Body of pancreas (tissue), 4 donors: ENCODE data around the gene AADACL3. TPM values are rescaled to one million over a fixed set of nuclear protein-coding genes. Genes with fewer than 3 reads are reported as not detected.

Experiments
- ATAC-seq: fragments of 150-250 bp; one replicate; pipeline ENCODE4 v1.9.1; 2016
- DNase-seq, 4 donors: peaks; one replicate each; pipeline ENCODE4 v3.0.0-alpha.2; 2019
- H3K27ac ChIP-seq, 4 donors: fragments of 200-600 bp; sonication (generic); 1 replicate in 3 of 4; 2 replicates in 1 of 4; pipeline versions ENCODE4 v1.5.1 to v1.6.1; 2016 to 2019; ENCODE audit warnings: mild to moderate bottlenecking in 1 of 4, mixed read lengths in 1 of 4, moderate library complexity in 1 of 4
- H3K27me3 ChIP-seq, 2 donors: fragments of 200-600 bp; sonication (generic); one replicate each; pipeline ENCODE4 v1.6.0; 2016; ENCODE audit warnings: mild to moderate bottlenecking in 1 of 2
- H3K36me3 ChIP-seq, 2 donors: fragments of 200-600 bp; sonication (generic); replicated peaks in 1 of 2; 2 replicates each; pipeline ENCODE4 v1.5.1; 2016; ENCODE audit warnings: low read depth in 2 of 2; ENCODE audit not compliant: insufficient read depth in 1 of 2
- H3K4me1 ChIP-seq: fragments of 200-600 bp; sonication (generic); one replicate; pipeline ENCODE4 v1.6.0; 2016
- H3K4me3 ChIP-seq, 2 donors: fragments of 200-600 bp; sonication (generic); 1 replicate in 1 of 2; 2 replicates in 1 of 2; pipeline ENCODE4 v1.5.1; 2016 to 2019
- H3K9me3 ChIP-seq, 3 donors: fragments of 200-600 bp; sonication (generic); 1 replicate in 2 of 3; 2 replicates in 1 of 3; pipeline ENCODE4 v1.5.1; 2016
- CTCF ChIP-seq, 7 experiments: fragments of 450-650 bp in 4 of 7; fragments of 200-600 bp in 3 of 7; sonication (generic) in 3 of 7; IDR thresholded peaks; one replicate each; pipeline ENCODE4 v1.5.1; 2016 to 2019; ENCODE audit warnings: antibody characterized with exemption in 7 of 7
- POLR2A ChIP-seq, 3 donors: fragments of 450-650 bp; IDR thresholded peaks; one replicate each; pipeline ENCODE4 v1.6.1; 2016; ENCODE audit warnings: antibody characterized with exemption in 3 of 3, mild to moderate bottlenecking in 2 of 3
- WGBS, 2 donors: methylation state at CpG; one replicate each; pipeline ENCODE4 v1.1.5; 2017; 5-methylcytosine and 5-hydroxymethylcytosine counted together
- intact Hi-C: fragments of 100-400 bp; cut with DNase I; formaldehyde crosslinking; loops from one replicate; pipeline ENCODE4 v1.15.1; 2023
- total RNA-seq, 2 donors: library from RNA; depleted of rRNA; stranded (reverse); fragments of >200 nt; gene quantifications; one replicate each; pipeline ENCODE4 v1.1.0, GENCODE V29; 2016

The AADACL3 gene
- total RNA-seq, 2 donors from 2014 or later, result not detected

- no peak overlapping the region for H3K4me3 ChIP-seq
- peaks cover 0 to 12% (median 0%) of the 10 kb centered on the region in 3 donors for H3K9me3 ChIP-seq
- no peak overlapping the region for H3K27ac ChIP-seq
- no peak for TF ChIP-seq CTCF (IDR thresholded peaks at IDR 0.05)
- no peak for TF ChIP-seq POLR2A (IDR thresholded peaks at IDR 0.05)
- no peaks in the 10 kb centered on the region for H3K27me3 ChIP-seq
- ATAC-seq (no peak), DNase-seq (no peak)
- H3K36me3 ChIP-seq, result no peaks in the 10 kb centered on the region
- intact Hi-C loops, result no loop called here
- no peaks in the 10 kb centered on the region for H3K4me1 ChIP-seq
These were observed 33.0 kb downstream of the AADACL3 start for GRCh38 chr1:12748778-12749355.

GRCh38 chr1:12754738-12755137, 38.8 kb downstream of the AADACL3 start:
- no peak for DNase-seq
- intact Hi-C loops, result no loop called here
- no peak for ATAC-seq
- Histone ChIP-seq H3K4me1 (no peaks in the 10 kb centered on the region), H3K27ac (no peak overlapping the region), H3K27me3 (no peaks in the 10 kb centered on the region), H3K9me3 (no peaks in the 10 kb centered on the region), H3K4me3 (no peak overlapping the region), H3K36me3 (no peaks in the 10 kb centered on the region)
- TF ChIP-seq POLR2A (IDR thresholded peaks at IDR 0.05), result no peak
- no peak for TF ChIP-seq CTCF (IDR thresholded peaks at IDR 0.05)
- WGBS, 2 donors, result 66 to 72% methylated on average over 4 of the region's 4 CpGs

GRCh38 chr1:12756273-12756672, 40.4 kb downstream of the AADACL3 start:
- TF ChIP-seq CTCF (IDR thresholded peaks at IDR 0.05) (no peak), POLR2A (IDR thresholded peaks at IDR 0.05) (no peak)
- Histone ChIP-seq H3K4me1 (no peaks in the 10 kb centered on the region), H3K9me3 (no peaks in the 10 kb centered on the region), H3K27me3 (no peaks in the 10 kb centered on the region), H3K4me3 (no peak overlapping the region), H3K36me3 (no peaks in the 10 kb centered on the region), H3K27ac (no peak overlapping the region)
- WGBS, 2 donors, result 17 to 27% methylated on average over 1 to 2 of the region's 2 CpGs
- DNase-seq (no peak), ATAC-seq (no peak)
- intact Hi-C loops, result no loop called here

GRCh38 chr1:12756768-12757413, 41.0 kb downstream of the AADACL3 start:
- Histone ChIP-seq H3K9me3 (no peaks in the 10 kb centered on the region), H3K36me3 (no peaks in the 10 kb centered on the region), H3K27ac (no peak overlapping the region), H3K4me1 (no peaks in the 10 kb centered on the region), H3K27me3 (no peaks in the 10 kb centered on the region), H3K4me3 (no peak overlapping the region)
- intact Hi-C loops, result no loop called here
- TF ChIP-seq POLR2A (IDR thresholded peaks at IDR 0.05) (no peak), CTCF (IDR thresholded peaks at IDR 0.05) (no peak)
- DNase-seq (no peak), ATAC-seq (no peak)
- 59 to 60% methylated on average over 6 of the region's 6 CpGs for WGBS, 2 donors

GRCh38 chr1:12757836-12758235, 41.9 kb downstream of the AADACL3 start:
- WGBS, 2 donors, result 69 to 73% methylated on average over 6 of the region's 6 CpGs
- no peak overlapping the region for H3K27ac ChIP-seq
- intact Hi-C loops, result no loop called here
- no peak for TF ChIP-seq CTCF (IDR thresholded peaks at IDR 0.05)
- no peak for TF ChIP-seq POLR2A (IDR thresholded peaks at IDR 0.05)
- DNase-seq (no peak), ATAC-seq (no peak)
- no peaks in the 10 kb centered on the region for H3K9me3 ChIP-seq
- H3K36me3 ChIP-seq, result no peaks in the 10 kb centered on the region
- no peak overlapping the region for H3K4me3 ChIP-seq
- H3K27me3 ChIP-seq, result no peaks in the 10 kb centered on the region
- no peaks in the 10 kb centered on the region for H3K4me1 ChIP-seq
